H9 (cell line): Measurements from ENCODE around the gene ATP2A1. TPM values are rescaled to one million over a fixed set of nuclear protein-coding genes. Genes with fewer than 3 reads are reported as not detected.

Experiments used
- DNase-seq: peaks from one replicate; pipeline ENCODE4 v3.0.0-alpha.2; 2017
- H2AFZ ChIP-seq: one replicate; pipeline ENCODE4 v1.6.1; 2013; ENCODE audit warnings: mild to moderate bottlenecking, low read length, control low read depth, moderate library complexity
- H2AK5ac ChIP-seq: 2 replicates; pipeline ENCODE4 v1.6.1; 2013; ENCODE audit warnings: low read length, control low read depth, mixed read lengths; ENCODE audit not compliant: insufficient read length
- H2BK120ac ChIP-seq: one replicate; pipeline ENCODE4 v1.6.1; 2013; ENCODE audit warnings: low read depth, mild to moderate bottlenecking, low read length, control low read depth, inconsistent platforms; ENCODE audit not compliant: poor library complexity, severe bottlenecking
- H2BK12ac ChIP-seq: 2 replicates; pipeline ENCODE4 v1.6.1; 2013; ENCODE audit warnings: low read length, control low read depth, mixed read lengths, low read depth; ENCODE audit not compliant: insufficient read length
- H2BK15ac ChIP-seq: 2 replicates; pipeline ENCODE4 v1.6.1; 2013; ENCODE audit warnings: low read depth, low read length, control low read depth
- H2BK20ac ChIP-seq: one replicate; pipeline ENCODE4 v1.6.1; 2013; ENCODE audit warnings: low read depth, mild to moderate bottlenecking, low read length, control low read depth, inconsistent platforms; ENCODE audit not compliant: poor library complexity, severe bottlenecking
- H2BK5ac ChIP-seq: 2 replicates; pipeline ENCODE4 v1.6.1; 2013; ENCODE audit warnings: low read length, control low read depth, mixed read lengths; ENCODE audit not compliant: insufficient read length
- H3K14ac ChIP-seq: 2 replicates; pipeline ENCODE4 v1.6.1; 2013; ENCODE audit warnings: low read length, control low read depth; ENCODE audit not compliant: insufficient read depth
- H3K18ac ChIP-seq: 2 replicates; pipeline ENCODE4 v1.6.1; 2013; ENCODE audit warnings: low read depth, mild to moderate bottlenecking, mixed read lengths, low read length, control low read depth; ENCODE audit not compliant: insufficient read length
- H3K23ac ChIP-seq: 2 replicates; pipeline ENCODE4 v1.6.1; 2013; ENCODE audit warnings: low read length, control low read depth, mixed read lengths, low read depth; ENCODE audit not compliant: insufficient read length
- H3K23me2 ChIP-seq: 2 replicates; pipeline ENCODE4 v1.6.1; 2013; ENCODE audit warnings: low read depth, mild to moderate bottlenecking, mixed read lengths, low read length, control low read depth; ENCODE audit not compliant: insufficient read length, poor library complexity, severe bottlenecking
- H3K27ac ChIP-seq: 2 replicates; pipeline ENCODE4 v1.5.1; 2013; ENCODE audit warnings: low read length, control low read depth, mixed read lengths, low read depth; ENCODE audit not compliant: insufficient read length
- H3K27me3 ChIP-seq: 2 replicates; pipeline ENCODE4 v1.6.1; 2013; ENCODE audit warnings: low read length, control low read depth, inconsistent platforms; ENCODE audit not compliant: insufficient read depth
- H3K4ac ChIP-seq: 2 replicates; pipeline ENCODE4 v1.6.1; 2013; ENCODE audit warnings: low read depth, mild to moderate bottlenecking, control low read depth, inconsistent platforms, low read length, moderate library complexity
- H3K4me1 ChIP-seq: 2 replicates; pipeline ENCODE4 v1.6.1; 2013; ENCODE audit warnings: low read length, control low read depth, inconsistent platforms; ENCODE audit not compliant: insufficient read depth
- H3K4me2 ChIP-seq: 2 replicates; pipeline ENCODE4 v1.6.1; 2013; ENCODE audit warnings: low read length, control low read depth, mixed read lengths; ENCODE audit not compliant: insufficient read length, insufficient read depth
- H3K56ac ChIP-seq: 2 replicates; pipeline ENCODE4 v1.6.1; 2013; ENCODE audit warnings: low read depth, mild to moderate bottlenecking, mixed read lengths, low read length, control low read depth; ENCODE audit not compliant: insufficient read length
- H3K79me1 ChIP-seq: 2 replicates; pipeline ENCODE4 v1.6.1; 2013; ENCODE audit warnings: low read depth, mild to moderate bottlenecking, moderate library complexity, low read length, control low read depth, inconsistent platforms; ENCODE audit not compliant: insufficient read depth, poor library complexity, severe bottlenecking
- H3K79me2 ChIP-seq: 2 replicates; pipeline ENCODE4 v1.6.1; 2013; ENCODE audit warnings: low read length, control low read depth, inconsistent platforms; ENCODE audit not compliant: insufficient read depth
- H3K9ac ChIP-seq: 2 replicates; pipeline ENCODE4 v1.6.1; 2013; ENCODE audit warnings: low read length, control low read depth, mixed read lengths; ENCODE audit not compliant: insufficient read length; ENCODE audit errors: extremely low read depth
- H3K9me3 ChIP-seq: one replicate; pipeline ENCODE4 v1.6.1; 2013; ENCODE audit warnings: low read depth, low read length, inconsistent platforms; ENCODE audit not compliant: control insufficient read depth
- H3T11ph ChIP-seq: one replicate; pipeline ENCODE4 v1.6.1; 2013; ENCODE audit warnings: mild to moderate bottlenecking, low read length, control low read depth, inconsistent platforms
- H4K20me1 ChIP-seq: one replicate; pipeline ENCODE4 v1.6.1; 2013; ENCODE audit not compliant: control insufficient read depth, insufficient read length, insufficient read depth
- H4K5ac ChIP-seq: 2 replicates; pipeline ENCODE4 v1.6.1; 2013; ENCODE audit warnings: low read depth, mild to moderate bottlenecking, mixed read lengths, low read length, control low read depth; ENCODE audit not compliant: insufficient read length
- H4K8ac ChIP-seq: replicated peaks from 2 replicates; pipeline ENCODE4 v1.6.1; 2013; ENCODE audit warnings: low read length, control low read depth, mixed read lengths, low read depth; ENCODE audit not compliant: insufficient read length
- H4K91ac ChIP-seq: 2 replicates; pipeline ENCODE4 v1.6.1; 2013; ENCODE audit warnings: low read depth, mild to moderate bottlenecking, moderate library complexity, mixed read lengths, low read length, control low read depth; ENCODE audit not compliant: insufficient read length
- H3K27ac Mint-ChIP-seq, 3 experiments: 2 replicates in 2 of 3; 3 replicates in 1 of 3; pipeline ENCODE4 v1.8.0; 2020 to 2021; ENCODE audit warnings: mixed read lengths in 3 of 3, mild to moderate bottlenecking in 1 of 3, moderate library complexity in 1 of 3
- H3K27me3 Mint-ChIP-seq: 2 replicates; pipeline ENCODE4 v1.8.0; 2021; ENCODE audit warnings: low read depth, mild to moderate bottlenecking, moderate library complexity, mixed read lengths
- H3K36me3 Mint-ChIP-seq, 3 experiments: 2 replicates in 2 of 3; 3 replicates in 1 of 3; pipeline ENCODE4 v1.8.0; 2020 to 2021; ENCODE audit warnings: low read depth in 3 of 3, mixed read lengths in 3 of 3; ENCODE audit not compliant: insufficient read depth in 1 of 3
- H3K4me1 Mint-ChIP-seq, 2 experiments: 2 replicates each; pipeline ENCODE4 v1.8.0; 2020; ENCODE audit warnings: mixed read lengths in 2 of 2
- H3K4me3 Mint-ChIP-seq, 2 experiments: 2 replicates in 1 of 2; 3 replicates in 1 of 2; pipeline ENCODE4 v1.8.0; 2020 to 2021; ENCODE audit warnings: mild to moderate bottlenecking in 2 of 2, mixed read lengths in 2 of 2, moderate library complexity in 1 of 2
- H3K9me3 Mint-ChIP-seq, 2 experiments: 2 replicates in 1 of 2; 3 replicates in 1 of 2; pipeline ENCODE4 v1.8.0; 2020; ENCODE audit warnings: mild to moderate bottlenecking in 2 of 2, mixed read lengths in 2 of 2, moderate library complexity in 1 of 2
- CTCF ChIP-seq: fragments of 200-600 bp; sonication (generic); conservative IDR thresholded peaks from 3 replicates; pipeline ENCODE4 v1.8.0; 2021; ENCODE audit warnings: antibody characterized with exemption, mild to moderate bottlenecking
- WGBS: extraction: QIAGEN DNeasy Blood & Tissue Kit; methylation state at CpG from one replicate; pipeline ENCODE4 v1.1.7; 2013; ENCODE audit warnings: missing lambda C conversion rate, low lambda C conversion rate, mixed read lengths; ENCODE audit not compliant: insufficient read length; ENCODE audit errors: extremely low coverage; 5-methylcytosine and 5-hydroxymethylcytosine counted together
- total RNA-seq: library from RNA; stranded (reverse); gene quantifications from 2 replicates; pipeline ENCODE4 v1.2.1, GENCODE V29; 2021

ATP2A1 gene
- total RNA-seq, 1 experiment from 2014 or later = 4.6 TPM

DNA sequence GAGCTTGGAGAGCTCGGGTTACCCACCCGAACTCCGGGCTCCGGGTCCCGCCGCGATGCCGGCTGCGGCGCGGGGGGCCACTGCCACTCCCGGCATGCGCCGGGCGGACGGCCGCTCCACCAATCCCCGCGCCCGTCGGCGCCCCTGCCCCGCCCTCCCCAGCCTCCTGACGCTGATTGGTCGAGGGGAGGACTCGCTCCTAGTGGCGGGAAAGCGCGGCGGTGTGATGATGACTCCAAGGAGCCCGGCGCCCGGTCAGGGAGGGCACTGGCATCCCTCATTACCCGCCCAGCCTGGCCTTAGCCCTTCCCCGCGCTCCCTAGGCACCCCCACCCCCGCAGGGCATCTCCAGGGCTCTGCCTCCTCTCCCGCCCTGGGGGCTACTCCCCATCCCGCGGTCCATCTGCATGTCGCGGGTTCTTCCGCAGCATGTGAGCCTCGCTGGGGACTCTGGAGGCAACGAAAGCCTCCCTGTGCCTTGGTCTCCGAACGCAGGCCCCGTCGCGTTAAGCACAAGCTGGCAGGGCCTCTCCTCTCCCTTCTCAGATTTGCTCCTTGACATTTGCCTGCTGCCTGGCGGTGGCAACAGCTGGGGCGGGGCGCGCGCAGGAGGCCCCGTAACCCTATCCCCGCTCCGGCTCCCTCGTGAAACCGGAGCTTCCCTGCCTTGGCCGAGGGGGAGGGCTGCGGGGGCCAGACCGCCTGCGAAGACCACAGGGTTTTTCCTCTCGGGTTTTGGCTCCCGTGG, 1.7 kb downstream of the ATP2A1 start:
- H3K9ac ChIP-seq = peak overlapping the region; percentile 63
- peak overlapping the region; percentile 83 for H3K14ac ChIP-seq
- Mint-ChIP-seq H3K4me3 (peak overlapping the region; percentile 87 to 95), H3K4me1 (peaks cover 33 to 67% of the 10 kb centered on the region in 2 experiments), H3K27me3 (peaks cover 18% of the 10 kb centered on the region), H3K27ac (peak overlapping the region; percentile 86 to 89 (median 87); a peak in 3 of 7 replicates), H3K9me3 (no peaks in the 10 kb centered on the region; a peak in 1 of 5 replicates), H3K36me3 (peaks cover 4 to 7% (median 4%) of the 10 kb centered on the region in 3 experiments; a peak in 5 of 7 replicates)
- peaks cover 11% of the 10 kb centered on the region for H3K23me2 ChIP-seq
- H3K79me2 ChIP-seq = no peaks in the 10 kb centered on the region
- no peak for TF ChIP-seq CTCF
- H3K56ac ChIP-seq = no peak overlapping the region
- no peaks in the 10 kb centered on the region for H4K20me1 ChIP-seq
- H3K4me2 ChIP-seq = peak overlapping the region; percentile 64
- no peak overlapping the region for H2AFZ ChIP-seq
- H3K23ac ChIP-seq = no peak overlapping the region
- H2BK5ac ChIP-seq = no peak overlapping the region
- no peak overlapping the region for H2BK15ac ChIP-seq
- peaks cover 6% of the 10 kb centered on the region; the same call in 1 of the 2 replicates for H3K27me3 ChIP-seq
- H3K9me3 ChIP-seq = no peaks in the 10 kb centered on the region
- H4K8ac ChIP-seq = no peak overlapping the region
- no peak overlapping the region for H4K5ac ChIP-seq
- no peak overlapping the region for H2AK5ac ChIP-seq
- no peak overlapping the region for H3K27ac ChIP-seq
- no peak overlapping the region for H2BK20ac ChIP-seq
- no peak overlapping the region for H2BK120ac ChIP-seq
- H3K79me1 ChIP-seq = no peaks in the 10 kb centered on the region
- H3T11ph ChIP-seq = no peak overlapping the region
- no peak overlapping the region for H3K4ac ChIP-seq
- DNase-seq = peak; percentile 93
- no CpG with 5 or more reads among the region's 66 CpGs for WGBS
- peak overlapping the region; percentile 64 for H3K18ac ChIP-seq
- H3K4me1 ChIP-seq = peaks cover 6% of the 10 kb centered on the region; the same call in 1 of the 2 replicates
- no peak overlapping the region for H2BK12ac ChIP-seq
- no peak overlapping the region for H4K91ac ChIP-seq
